Measurements from ENCODE around the gene GINS2. TPM values are rescaled to one million over a fixed set of nuclear protein-coding genes. Genes with fewer than 3 reads are reported as not detected.

The GINS2 gene
- total RNA-seq, 1 experiment from 2014 or later, result 12.0 TPM

DNA sequence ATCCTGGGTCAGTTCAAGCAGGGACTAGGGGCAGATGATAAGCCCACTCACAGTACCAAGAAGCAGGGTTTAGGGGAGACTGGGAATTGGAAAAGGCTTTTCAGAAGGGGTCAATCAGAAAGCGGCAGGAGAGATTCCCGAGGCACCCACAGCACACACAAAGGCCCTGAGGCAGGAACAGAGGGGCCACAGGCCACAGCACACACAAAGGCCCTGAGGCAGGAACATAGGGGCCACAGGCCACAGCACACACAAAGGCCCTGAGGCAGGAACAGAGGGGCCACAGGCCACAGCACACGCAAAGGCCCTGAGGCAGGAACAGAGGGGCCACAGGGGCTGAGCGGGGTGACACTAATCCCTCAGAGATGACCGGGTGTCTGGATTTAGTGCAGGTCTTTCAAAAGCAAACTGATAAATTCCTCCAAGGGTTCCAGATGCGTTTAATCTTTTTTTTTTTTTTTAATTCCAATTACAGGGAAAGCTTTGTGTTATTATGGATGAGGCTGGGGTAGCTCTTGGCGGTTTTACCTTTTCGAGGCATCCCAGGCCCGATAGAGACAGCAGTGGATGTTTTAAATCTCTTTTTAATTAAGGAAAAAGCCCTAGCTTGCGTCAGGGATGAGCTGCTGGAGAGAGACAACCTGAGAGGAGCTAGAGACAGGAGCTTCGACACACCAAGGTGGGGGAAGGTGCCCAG, 31.0 kb upstream of the GINS2 start:
- CTCF ChIA-PET, result interaction anchor here (0.7 kb wide), 2 partner anchors 22 to 28 kb away, joined by 3 to 8 read pairs; no protein-coding TSS in a partner anchor
- H3K27ac ChIP-seq (ENCODE audit: low read length), result no peak overlapping the region
- peaks cover 9% of the 10 kb centered on the region; the same call in 1 of the 2 replicates for H3K4me1 ChIP-seq (ENCODE audit: control insufficient read depth, insufficient read depth, low read length)
- H3K27me3 ChIP-seq (ENCODE audit: control insufficient read depth, insufficient read depth, low read length), result no peaks in the 10 kb centered on the region
- no TSS peak for BruUV-seq (replicated peaks)
- TF ChIP-seq, protein P1, sequence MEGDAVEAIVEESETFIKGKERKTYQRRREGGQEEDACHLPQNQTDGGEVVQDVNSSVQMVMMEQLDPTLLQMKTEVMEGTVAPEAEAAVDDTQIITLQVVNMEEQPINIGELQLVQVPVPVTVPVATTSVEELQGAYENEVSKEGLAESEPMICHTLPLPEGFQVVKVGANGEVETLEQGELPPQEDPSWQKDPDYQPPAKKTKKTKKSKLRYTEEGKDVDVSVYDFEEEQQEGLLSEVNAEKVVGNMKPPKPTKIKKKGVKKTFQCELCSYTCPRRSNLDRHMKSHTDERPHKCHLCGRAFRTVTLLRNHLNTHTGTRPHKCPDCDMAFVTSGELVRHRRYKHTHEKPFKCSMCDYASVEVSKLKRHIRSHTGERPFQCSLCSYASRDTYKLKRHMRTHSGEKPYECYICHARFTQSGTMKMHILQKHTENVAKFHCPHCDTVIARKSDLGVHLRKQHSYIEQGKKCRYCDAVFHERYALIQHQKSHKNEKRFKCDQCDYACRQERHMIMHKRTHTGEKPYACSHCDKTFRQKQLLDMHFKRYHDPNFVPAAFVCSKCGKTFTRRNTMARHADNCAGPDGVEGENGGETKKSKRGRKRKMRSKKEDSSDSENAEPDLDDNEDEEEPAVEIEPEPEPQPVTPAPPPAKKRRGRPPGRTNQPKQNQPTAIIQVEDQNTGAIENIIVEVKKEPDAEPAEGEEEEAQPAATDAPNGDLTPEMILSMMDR (IDR thresholded peaks at IDR 0.05), result no peak
- TF ChIP-seq, protein P2, sequence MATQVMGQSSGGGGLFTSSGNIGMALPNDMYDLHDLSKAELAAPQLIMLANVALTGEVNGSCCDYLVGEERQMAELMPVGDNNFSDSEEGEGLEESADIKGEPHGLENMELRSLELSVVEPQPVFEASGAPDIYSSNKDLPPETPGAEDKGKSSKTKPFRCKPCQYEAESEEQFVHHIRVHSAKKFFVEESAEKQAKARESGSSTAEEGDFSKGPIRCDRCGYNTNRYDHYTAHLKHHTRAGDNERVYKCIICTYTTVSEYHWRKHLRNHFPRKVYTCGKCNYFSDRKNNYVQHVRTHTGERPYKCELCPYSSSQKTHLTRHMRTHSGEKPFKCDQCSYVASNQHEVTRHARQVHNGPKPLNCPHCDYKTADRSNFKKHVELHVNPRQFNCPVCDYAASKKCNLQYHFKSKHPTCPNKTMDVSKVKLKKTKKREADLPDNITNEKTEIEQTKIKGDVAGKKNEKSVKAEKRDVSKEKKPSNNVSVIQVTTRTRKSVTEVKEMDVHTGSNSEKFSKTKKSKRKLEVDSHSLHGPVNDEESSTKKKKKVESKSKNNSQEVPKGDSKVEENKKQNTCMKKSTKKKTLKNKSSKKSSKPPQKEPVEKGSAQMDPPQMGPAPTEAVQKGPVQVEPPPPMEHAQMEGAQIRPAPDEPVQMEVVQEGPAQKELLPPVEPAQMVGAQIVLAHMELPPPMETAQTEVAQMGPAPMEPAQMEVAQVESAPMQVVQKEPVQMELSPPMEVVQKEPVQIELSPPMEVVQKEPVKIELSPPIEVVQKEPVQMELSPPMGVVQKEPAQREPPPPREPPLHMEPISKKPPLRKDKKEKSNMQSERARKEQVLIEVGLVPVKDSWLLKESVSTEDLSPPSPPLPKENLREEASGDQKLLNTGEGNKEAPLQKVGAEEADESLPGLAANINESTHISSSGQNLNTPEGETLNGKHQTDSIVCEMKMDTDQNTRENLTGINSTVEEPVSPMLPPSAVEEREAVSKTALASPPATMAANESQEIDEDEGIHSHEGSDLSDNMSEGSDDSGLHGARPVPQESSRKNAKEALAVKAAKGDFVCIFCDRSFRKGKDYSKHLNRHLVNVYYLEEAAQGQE (IDR thresholded peaks at IDR 0.05; ENCODE audit: insufficient read depth in 1 of 2, low read depth in 2 of 2, low read length in 1 of 2), result no peak
- TF ChIP-seq SIN3A (IDR thresholded peaks at IDR 0.05; ENCODE audit: borderline replicate concordance, insufficient read depth, low read depth, low read length) (no peak), POLR2AphosphoS5 (IDR thresholded peaks at IDR 0.05; ENCODE audit: low read depth, low read length) (no peak), TCF7L2 (IDR thresholded peaks at IDR 0.05; ENCODE audit: low read depth, low read length) (no peak)
- H3K4me3 ChIP-seq (ENCODE audit: low read depth in 2 of 2, low read length in 2 of 2), result no peak overlapping the region
- no peak for DNase-seq (ENCODE audit: low read depth, low spot score)
- in situ Hi-C loops (cut with HindIII; ENCODE audit: low pct_unique_long_range_greater_than_20kb, low sequenced_read_pairs), result no loop called here
- H3K36me3 ChIP-seq (ENCODE audit: control insufficient read depth, insufficient read depth, low read length), result no peaks in the 10 kb centered on the region
- ATAC-seq, result no peak
- POLR2A ChIA-PET, result no interaction called here
- H3K9me3 ChIP-seq (ENCODE audit: control insufficient read depth, insufficient read depth, low read depth, low read length), result no peaks in the 10 kb centered on the region
- intact Hi-C loops (cut with micrococcal nuclease; ENCODE audit: unreplicated experiment), result loop anchor here (5.0 kb wide), 1 partner anchor 42 kb away; no protein-coding TSS in a partner anchor

DNA sequence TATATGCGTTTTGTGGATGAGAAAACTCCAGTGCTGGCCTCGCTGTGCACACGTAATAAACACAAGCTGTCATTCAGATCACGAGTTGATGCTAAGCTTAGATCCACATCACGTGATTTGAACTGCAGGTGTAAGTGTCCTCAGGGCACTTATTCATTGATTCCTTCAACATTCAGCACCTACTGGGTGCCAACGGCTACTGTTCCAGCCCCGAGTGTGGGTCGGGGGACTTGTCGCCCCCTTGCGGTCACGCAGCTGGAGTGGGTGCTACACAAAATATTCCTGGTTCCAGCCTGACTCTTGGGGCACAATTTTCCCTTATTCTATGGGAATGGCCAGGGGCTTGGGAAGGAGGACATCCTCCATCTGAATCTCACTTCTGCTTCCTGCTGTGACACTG, 29.9 kb upstream of the GINS2 start:
- no peaks in the 10 kb centered on the region for H3K36me3 ChIP-seq (ENCODE audit: control insufficient read depth, insufficient read depth, low read length)
- ATAC-seq, result peak; percentile 61; the same call in 1 of the 2 replicates
- no peak for TF ChIP-seq SIN3A (IDR thresholded peaks at IDR 0.05; ENCODE audit: borderline replicate concordance, insufficient read depth, low read depth, low read length)
- TF ChIP-seq, protein P1 (IDR thresholded peaks at IDR 0.05), result peak; percentile 75
- no peak for TF ChIP-seq POLR2AphosphoS5 (IDR thresholded peaks at IDR 0.05; ENCODE audit: low read depth, low read length)
- H3K27ac ChIP-seq (ENCODE audit: low read length), result no peak overlapping the region
- POLR2A ChIA-PET, result no interaction called here
- DNase-seq (ENCODE audit: low read depth, low spot score), result no peak
- H3K27me3 ChIP-seq (ENCODE audit: control insufficient read depth, insufficient read depth, low read length), result no peaks in the 10 kb centered on the region
- CTCF ChIA-PET, result no interaction called here
- H3K4me1 ChIP-seq (ENCODE audit: control insufficient read depth, insufficient read depth, low read length), result peaks cover 9% of the 10 kb centered on the region; the same call in 1 of the 2 replicates
- H3K4me3 ChIP-seq (ENCODE audit: low read depth in 2 of 2, low read length in 2 of 2), result no peak overlapping the region
- intact Hi-C loops (cut with micrococcal nuclease; ENCODE audit: unreplicated experiment) (loop anchor here (5.0 kb wide), 1 partner anchor 41 kb away; no protein-coding TSS in a partner anchor), in situ Hi-C loops (cut with HindIII; ENCODE audit: low pct_unique_long_range_greater_than_20kb, low sequenced_read_pairs) (no loop called here)
- no TSS peak for BruUV-seq (replicated peaks)
- H3K9me3 ChIP-seq (ENCODE audit: control insufficient read depth, insufficient read depth, low read depth, low read length), result no peaks in the 10 kb centered on the region
